ENCODE data around the gene TRAM2. TPM values are rescaled to one million over a fixed set of nuclear protein-coding genes. Genes with fewer than 3 reads are reported as not detected.

The TRAM2 gene
- total and polyA plus RNA-seq, 2 of the 4 experiments (the other 2 are of a cell fraction): 77.2 to 95.7 TPM

DNA sequence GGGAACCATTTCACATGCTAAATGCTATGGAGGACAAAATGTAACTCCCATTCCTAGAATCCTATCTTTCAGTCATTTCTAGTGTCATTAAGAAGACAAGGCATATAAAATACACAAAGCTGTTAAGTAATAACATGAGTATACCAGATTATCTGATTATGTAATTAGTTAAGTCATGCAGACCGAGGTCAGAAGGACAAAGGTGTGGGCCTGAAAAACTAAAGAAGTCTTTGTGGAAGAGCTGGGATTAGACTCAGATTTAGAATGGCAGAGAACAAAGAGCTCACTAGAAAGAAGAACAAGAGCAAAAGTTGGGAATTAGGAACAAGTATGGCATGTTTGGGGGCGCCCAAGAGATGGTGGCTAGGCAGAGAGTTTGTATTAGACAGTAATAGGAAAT lies 119.8 kb downstream of the TRAM2 start:
- no peaks in the 10 kb centered on the region for H3K9me1 ChIP-seq (ENCODE audit: insufficient read depth, low read length)
- H3K18ac ChIP-seq (ENCODE audit: low read depth, low read length): no peak overlapping the region
- H3K23ac ChIP-seq (ENCODE audit: low read depth, low read length): no peak overlapping the region
- H3K79me1 ChIP-seq (ENCODE audit: low read depth in 1 of 2, low read length in 2 of 2): no peaks in the 10 kb centered on the region
- no peaks in the 10 kb centered on the region for H3K4me1 ChIP-seq (ENCODE audit: control insufficient read depth, insufficient read depth, low read length)
- no peak overlapping the region for H2BK120ac ChIP-seq (ENCODE audit: low read depth, low read length)
- H2BK5ac ChIP-seq (ENCODE audit: low read depth, low read length, poor library complexity, severe bottlenecking): no peak overlapping the region
- ATAC-seq (ENCODE audit: low read depth) (no peak), DNase-seq (no peak)
- no CpG with 5 or more reads among the region's 2 CpGs for WGBS, 2 experiments (ENCODE audit: extremely low coverage in 2 of 2, insufficient read length in 1 of 2)
- H2AK5ac ChIP-seq (ENCODE audit: low read depth, low read length): no peak overlapping the region
- no peak overlapping the region for H3K9ac ChIP-seq (ENCODE audit: low read depth, low read length)
- no peaks in the 10 kb centered on the region for H3K27me3 ChIP-seq (ENCODE audit: control insufficient read depth, insufficient read depth, low read length)
- no peaks in the 10 kb centered on the region for H3K9me3 ChIP-seq (ENCODE audit: control insufficient read depth, insufficient read depth, low read length)
- H2BK20ac ChIP-seq (ENCODE audit: low read depth, low read length): no peak overlapping the region
- H3K4me3 ChIP-seq (ENCODE audit: insufficient read depth, low read depth, low read length): no peak overlapping the region
- H4K5ac ChIP-seq (ENCODE audit: low read depth, low read length): no peak overlapping the region
- no TSS peak for BruUV-seq (replicated peaks)
- H2AFZ ChIP-seq (replicated peaks; ENCODE audit: low read length, poor library complexity): no peak overlapping the region
- no peak overlapping the region for H4K8ac ChIP-seq (ENCODE audit: low read depth in 2 of 2, low read length in 2 of 2)
- ChIA-PET CTCF (no interaction called here), POLR2A (ENCODE audit: unreplicated experiment) (no interaction called here)
- H3K4ac ChIP-seq (ENCODE audit: low read depth, low read length): no peak overlapping the region
- in situ Hi-C loops (cut with MboI; ENCODE audit: low sequenced_read_pairs): no loop called here
- no peak overlapping the region for H2AK9ac ChIP-seq (replicated peaks; ENCODE audit: low read depth, low read length, poor library complexity)
- H3K27ac ChIP-seq (ENCODE audit: insufficient read depth, low read length): no peak overlapping the region
- intact Hi-C loops (cut with micrococcal nuclease): no loop called here
- H4K91ac ChIP-seq (ENCODE audit: insufficient read depth, low read depth, low read length): no peak overlapping the region
- no peaks in the 10 kb centered on the region for H4K20me1 ChIP-seq (ENCODE audit: insufficient read depth, low read length)
- H3K4me2 ChIP-seq (ENCODE audit: low read depth, low read length): no peak overlapping the region
- no peaks in the 10 kb centered on the region for H3K36me3 ChIP-seq (ENCODE audit: control insufficient read depth, insufficient read depth, low read length)
- H2BK15ac ChIP-seq (ENCODE audit: low read depth, low read length): no peak overlapping the region
- no peak overlapping the region for H3K14ac ChIP-seq (replicated peaks; ENCODE audit: low read depth, low read length)
- TF ChIP-seq BHLHE40 (IDR thresholded peaks at IDR 0.05; ENCODE audit: low read depth, low read length): no peak
- TF ChIP-seq, protein P1, sequence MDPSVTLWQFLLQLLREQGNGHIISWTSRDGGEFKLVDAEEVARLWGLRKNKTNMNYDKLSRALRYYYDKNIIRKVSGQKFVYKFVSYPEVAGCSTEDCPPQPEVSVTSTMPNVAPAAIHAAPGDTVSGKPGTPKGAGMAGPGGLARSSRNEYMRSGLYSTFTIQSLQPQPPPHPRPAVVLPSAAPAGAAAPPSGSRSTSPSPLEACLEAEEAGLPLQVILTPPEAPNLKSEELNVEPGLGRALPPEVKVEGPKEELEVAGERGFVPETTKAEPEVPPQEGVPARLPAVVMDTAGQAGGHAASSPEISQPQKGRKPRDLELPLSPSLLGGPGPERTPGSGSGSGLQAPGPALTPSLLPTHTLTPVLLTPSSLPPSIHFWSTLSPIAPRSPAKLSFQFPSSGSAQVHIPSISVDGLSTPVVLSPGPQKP (IDR thresholded peaks at IDR 0.05; ENCODE audit: borderline replicate concordance, low read depth, low read length): no peak
- TF ChIP-seq, protein P2, sequence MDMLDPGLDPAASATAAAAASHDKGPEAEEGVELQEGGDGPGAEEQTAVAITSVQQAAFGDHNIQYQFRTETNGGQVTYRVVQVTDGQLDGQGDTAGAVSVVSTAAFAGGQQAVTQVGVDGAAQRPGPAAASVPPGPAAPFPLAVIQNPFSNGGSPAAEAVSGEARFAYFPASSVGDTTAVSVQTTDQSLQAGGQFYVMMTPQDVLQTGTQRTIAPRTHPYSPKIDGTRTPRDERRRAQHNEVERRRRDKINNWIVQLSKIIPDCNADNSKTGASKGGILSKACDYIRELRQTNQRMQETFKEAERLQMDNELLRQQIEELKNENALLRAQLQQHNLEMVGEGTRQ (IDR thresholded peaks at IDR 0.05; ENCODE audit: low read depth, low read length): no peak
- no peak for TF ChIP-seq RAD21 (IDR thresholded peaks at IDR 0.05; ENCODE audit: low read length)
- no peak for TF ChIP-seq MAZ (IDR thresholded peaks at IDR 0.05; ENCODE audit: borderline replicate concordance, low read depth, low read length)
- TF ChIP-seq NFE2L2 (IDR thresholded peaks at IDR 0.05; ENCODE audit: low read depth, low read length): no peak
- TF ChIP-seq POLR2A (IDR thresholded peaks at IDR 0.05; ENCODE audit: low read depth, low read length): no peak
- TF ChIP-seq FOS (IDR thresholded peaks at IDR 0.05; ENCODE audit: low read depth, low read length): no peak
- TF ChIP-seq MXI1 (IDR thresholded peaks at IDR 0.05; ENCODE audit: borderline replicate concordance, low read depth, low read length): no peak
- TF ChIP-seq CHD1 (IDR thresholded peaks at IDR 0.05; ENCODE audit: low read depth, low read length): no peak
- TF ChIP-seq CEBPB (IDR thresholded peaks at IDR 0.05; ENCODE audit: low read depth, low read length): no peak
- TF ChIP-seq RCOR1 (IDR thresholded peaks at IDR 0.05; ENCODE audit: insufficient replicate concordance, low read length): no peak
- no peak for TF ChIP-seq RFX5 (IDR thresholded peaks at IDR 0.05; ENCODE audit: low read depth, low read length)
- dilution Hi-C loops (cut with HindIII; ENCODE audit: low sequenced_read_pairs, unreplicated experiment): no loop called here
- H3K56ac ChIP-seq (ENCODE audit: extremely low read depth, insufficient read depth, low read length): no peak overlapping the region

All from IMR-90 (cell line).